Liver (tissue), 3 donors: ENCODE data around the gene ASB12.

Source experiments
- ATF3 ChIP-seq: IDR thresholded peaks from 2 replicates; pipeline ENCODE4 v1.6.1; 2016; ENCODE audit warnings: antibody characterized with exemption
- CTCF ChIP-seq: fragments of 150-350 bp; IDR thresholded peaks from 2 replicates; pipeline ENCODE4 v1.5.1; 2017; ENCODE audit warnings: improper control_type of control experiment, low read depth, low read length; ENCODE audit not compliant: missing input control
- HNF4G ChIP-seq: IDR thresholded peaks from 2 replicates; pipeline ENCODE4 v1.6.1; 2016; ENCODE audit warnings: antibody characterized with exemption
- JUND ChIP-seq, 2 donors: IDR thresholded peaks; 2 replicates each; pipeline ENCODE4 v1.6.1; 2016; ENCODE audit warnings: antibody characterized with exemption in 2 of 2
- MAX ChIP-seq: IDR thresholded peaks from 2 replicates; pipeline ENCODE4 v1.6.1; 2016; ENCODE audit warnings: antibody characterized with exemption
- RAD21 ChIP-seq, 2 donors: IDR thresholded peaks; 2 replicates each; pipeline ENCODE4 v1.6.1; 2016; ENCODE audit warnings: antibody characterized with exemption in 2 of 2, mild to moderate bottlenecking in 2 of 2
- REST ChIP-seq: IDR thresholded peaks from 2 replicates; pipeline ENCODE4 v1.6.1; 2016; ENCODE audit warnings: antibody characterized with exemption, mild to moderate bottlenecking
- RXRA ChIP-seq, 2 donors: IDR thresholded peaks; 2 replicates each; pipeline ENCODE4 v1.6.1; 2017 to 2018; ENCODE audit warnings: antibody characterized with exemption in 2 of 2, mild to moderate bottlenecking in 1 of 2
- SP1 ChIP-seq: IDR thresholded peaks from 2 replicates; pipeline ENCODE4 v1.6.1; 2018; ENCODE audit warnings: antibody characterized with exemption, mild to moderate bottlenecking
- TAF1 ChIP-seq: conservative IDR thresholded peaks from 2 replicates; pipeline ENCODE4 v1.6.1; 2016; ENCODE audit warnings: antibody characterized with exemption, mild to moderate bottlenecking
- YY1 ChIP-seq: IDR thresholded peaks from 2 replicates; pipeline ENCODE4 v1.6.1; 2016; ENCODE audit warnings: antibody characterized with exemption, mild to moderate bottlenecking
- ZBTB33 ChIP-seq: IDR thresholded peaks from 2 replicates; pipeline ENCODE4 v1.6.1; 2016; ENCODE audit warnings: antibody characterized with exemption
- donor health status: healthy.
- donor health status: healthy.

- TF ChIP-seq SP1 (no peak), CTCF (no peak), RAD21 (IDR thresholded peaks at IDR 0.05) (no peak), TAF1 (no peak), YY1 (no peak), RXRA (IDR thresholded peaks at IDR 0.05) (no peak), JUND (IDR thresholded peaks at IDR 0.05) (no peak), ZBTB33 (no peak), ATF3 (no peak), HNF4G (no peak), REST (no peak), MAX (no peak)
Observed at GRCh38 chrX:64230123-64230970, at the start of gene ASB12.
